ENCODE data around the gene AP5B1.
A peak's percentile ranks its signal among the peaks of the same experiment; 100 is the strongest.

AP5B1 gene

DNA sequence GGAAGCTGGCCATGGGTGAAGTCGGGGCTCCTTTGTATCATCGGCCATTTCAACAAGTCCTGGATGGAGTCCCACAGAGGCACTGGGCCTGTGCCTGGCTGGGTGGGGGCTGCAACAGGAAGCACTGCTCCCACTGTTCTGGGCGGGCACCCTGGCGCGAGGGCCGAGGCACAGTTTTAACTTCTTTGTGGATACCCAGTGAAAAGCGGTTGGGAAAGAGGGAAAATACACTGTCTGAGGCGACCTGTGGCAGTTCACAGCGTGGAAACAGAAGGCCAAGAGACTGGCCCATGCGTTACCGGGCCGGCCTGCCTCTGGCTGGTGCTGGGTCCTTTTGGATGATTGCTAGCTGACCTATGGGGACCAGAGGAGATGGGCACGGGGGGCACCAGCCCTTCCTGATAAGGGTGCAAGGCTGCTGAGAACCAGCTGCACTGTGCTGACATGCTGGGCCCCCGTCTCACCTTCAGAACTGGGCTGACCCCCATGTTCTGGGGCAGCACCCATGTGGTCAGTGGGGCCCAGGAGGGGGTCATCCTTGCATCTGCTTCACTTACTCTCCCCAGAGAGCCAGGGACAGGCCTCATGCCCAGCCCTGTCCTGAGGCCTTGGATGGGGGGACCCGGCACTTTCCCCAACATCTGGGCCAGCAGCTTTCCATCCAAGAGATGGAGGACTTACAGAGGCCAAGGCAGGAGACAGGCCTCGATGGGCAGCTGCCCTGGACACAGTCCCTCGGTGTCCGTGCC lies 10.3 kb upstream of the AP5B1 start:
- no peaks in the 10 kb centered on the region for H3K9me3 Mint-ChIP-seq
- no peak overlapping the region for H3K4me3 Mint-ChIP-seq
- peak overlapping the region; percentile 43 for H3K27ac Mint-ChIP-seq
- H3K4me1 Mint-ChIP-seq = peaks cover 4% of the 10 kb centered on the region
- no peaks in the 10 kb centered on the region for H3K36me3 Mint-ChIP-seq
- H3K27me3 Mint-ChIP-seq = peaks cover 23% of the 10 kb centered on the region

DNA sequence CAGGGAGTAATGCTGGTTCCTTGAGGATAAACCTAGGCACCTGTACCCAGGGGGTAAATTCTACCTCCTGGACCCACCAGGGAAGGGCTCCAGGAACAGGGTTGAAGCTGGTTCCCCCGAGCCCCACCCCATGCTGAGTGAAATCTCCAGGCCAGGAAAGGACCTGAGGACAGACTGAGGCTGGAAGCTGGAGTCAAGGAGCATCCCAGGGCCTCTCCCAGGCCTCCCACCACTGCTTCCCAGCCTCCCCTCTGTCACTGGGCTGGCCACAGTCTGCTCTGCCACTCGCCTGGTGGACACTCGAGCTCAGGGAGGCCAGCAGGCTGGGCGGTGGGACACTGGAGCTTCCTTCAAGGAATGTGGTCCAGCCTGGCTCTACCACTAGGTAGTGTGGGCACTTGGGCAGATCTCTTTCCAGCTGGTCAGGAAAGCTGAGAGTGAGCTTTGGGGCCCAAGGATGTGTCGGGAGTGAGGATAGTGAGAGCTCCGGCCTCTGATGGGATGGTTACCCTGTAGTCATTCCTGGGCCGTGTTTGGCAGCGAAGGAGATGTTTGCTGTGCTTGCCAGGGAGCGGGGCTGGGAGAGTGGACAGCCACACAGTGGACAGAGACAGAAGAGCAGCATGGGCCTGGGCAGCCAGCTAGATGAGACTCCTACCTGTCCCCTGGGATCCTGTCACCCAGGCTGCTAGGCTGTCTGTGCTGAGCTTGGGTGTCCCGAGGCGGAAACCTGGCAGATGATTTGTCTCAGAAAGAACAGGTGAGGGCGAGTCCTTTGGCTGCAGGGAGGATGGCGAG lies 9.5 kb upstream of the AP5B1 start:
- Mint-ChIP-seq H3K27me3 (peaks cover 28% of the 10 kb centered on the region), H3K4me3 (no peak overlapping the region), H3K9me3 (no peaks in the 10 kb centered on the region), H3K36me3 (no peaks in the 10 kb centered on the region), H3K27ac (no peak overlapping the region), H3K4me1 (peaks cover 10% of the 10 kb centered on the region)

DNA sequence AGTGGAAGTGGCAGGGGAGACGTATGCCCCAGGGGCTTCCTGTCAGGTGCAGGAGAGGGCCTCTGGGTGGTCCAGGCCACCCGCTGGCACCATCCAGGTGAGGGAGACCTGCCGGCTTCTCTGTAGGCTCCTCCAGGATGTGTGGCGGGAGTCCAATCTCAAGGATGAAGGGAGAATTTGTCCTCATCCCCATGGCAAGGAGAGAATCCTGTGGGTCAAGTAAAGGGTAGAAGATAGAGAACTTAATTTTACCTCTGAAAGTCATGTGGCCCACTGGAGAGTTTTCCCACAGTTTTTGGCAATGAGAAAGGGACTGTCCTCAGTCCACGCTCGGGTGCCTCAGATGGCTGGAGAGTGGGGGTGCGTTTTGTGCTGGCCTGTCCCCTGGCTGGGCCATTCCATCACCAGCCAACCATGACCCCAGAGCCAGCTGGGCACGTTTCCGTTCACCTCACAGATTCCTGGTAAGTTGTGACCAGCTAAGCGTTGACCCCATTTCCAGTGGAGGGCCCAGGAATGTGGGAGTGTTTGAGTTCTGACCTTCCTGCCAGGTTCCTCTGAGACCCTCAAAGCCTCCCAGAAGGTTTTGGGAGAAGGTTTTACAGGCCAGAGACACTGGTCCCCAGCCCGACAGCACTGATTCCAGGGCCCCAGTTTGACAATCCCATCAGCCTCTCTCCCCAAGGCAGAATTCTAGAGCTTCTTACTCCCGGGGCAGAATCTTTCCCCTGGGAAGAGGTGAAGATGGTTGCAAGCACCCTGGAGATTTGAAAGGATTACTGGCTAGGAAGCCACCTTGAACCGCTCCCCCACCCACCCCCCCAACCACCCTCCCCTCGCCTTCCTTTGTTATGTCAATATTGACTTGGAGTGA lies 8.7 kb upstream of the AP5B1 start:
- Mint-ChIP-seq H3K27me3 (peaks cover 31% of the 10 kb centered on the region), H3K4me3 (no peak overlapping the region), H3K9me3 (no peaks in the 10 kb centered on the region), H3K4me1 (peaks cover 14% of the 10 kb centered on the region), H3K27ac (no peak overlapping the region), H3K36me3 (no peaks in the 10 kb centered on the region)

DNA sequence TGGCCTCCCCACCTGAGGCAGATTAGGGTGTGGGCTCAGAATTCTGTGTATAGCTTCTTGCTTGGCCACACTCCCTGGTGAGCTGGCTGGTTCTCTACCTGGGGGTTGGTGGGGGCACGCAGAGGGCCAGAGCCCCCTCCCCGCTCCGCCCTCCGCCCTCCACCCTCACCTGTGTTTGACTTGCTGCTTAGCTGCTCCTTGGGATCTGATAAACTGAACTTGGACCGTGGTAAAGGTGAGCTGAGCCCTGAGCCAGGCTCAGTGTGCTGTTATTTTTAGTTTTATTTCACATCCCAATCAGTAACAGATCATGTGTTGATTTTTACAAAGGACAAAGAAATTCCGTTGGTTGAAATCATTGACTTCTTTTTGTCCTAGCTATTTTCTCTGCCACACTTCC lies 8.0 kb upstream of the AP5B1 start:
- H3K27me3 Mint-ChIP-seq = peaks cover 31% of the 10 kb centered on the region
- no peaks in the 10 kb centered on the region for H3K36me3 Mint-ChIP-seq
- peak overlapping the region; percentile 23 for H3K4me3 Mint-ChIP-seq
- H3K27ac Mint-ChIP-seq = no peak overlapping the region
- no peaks in the 10 kb centered on the region for H3K9me3 Mint-ChIP-seq
- H3K4me1 Mint-ChIP-seq = peaks cover 14% of the 10 kb centered on the region

DNA sequence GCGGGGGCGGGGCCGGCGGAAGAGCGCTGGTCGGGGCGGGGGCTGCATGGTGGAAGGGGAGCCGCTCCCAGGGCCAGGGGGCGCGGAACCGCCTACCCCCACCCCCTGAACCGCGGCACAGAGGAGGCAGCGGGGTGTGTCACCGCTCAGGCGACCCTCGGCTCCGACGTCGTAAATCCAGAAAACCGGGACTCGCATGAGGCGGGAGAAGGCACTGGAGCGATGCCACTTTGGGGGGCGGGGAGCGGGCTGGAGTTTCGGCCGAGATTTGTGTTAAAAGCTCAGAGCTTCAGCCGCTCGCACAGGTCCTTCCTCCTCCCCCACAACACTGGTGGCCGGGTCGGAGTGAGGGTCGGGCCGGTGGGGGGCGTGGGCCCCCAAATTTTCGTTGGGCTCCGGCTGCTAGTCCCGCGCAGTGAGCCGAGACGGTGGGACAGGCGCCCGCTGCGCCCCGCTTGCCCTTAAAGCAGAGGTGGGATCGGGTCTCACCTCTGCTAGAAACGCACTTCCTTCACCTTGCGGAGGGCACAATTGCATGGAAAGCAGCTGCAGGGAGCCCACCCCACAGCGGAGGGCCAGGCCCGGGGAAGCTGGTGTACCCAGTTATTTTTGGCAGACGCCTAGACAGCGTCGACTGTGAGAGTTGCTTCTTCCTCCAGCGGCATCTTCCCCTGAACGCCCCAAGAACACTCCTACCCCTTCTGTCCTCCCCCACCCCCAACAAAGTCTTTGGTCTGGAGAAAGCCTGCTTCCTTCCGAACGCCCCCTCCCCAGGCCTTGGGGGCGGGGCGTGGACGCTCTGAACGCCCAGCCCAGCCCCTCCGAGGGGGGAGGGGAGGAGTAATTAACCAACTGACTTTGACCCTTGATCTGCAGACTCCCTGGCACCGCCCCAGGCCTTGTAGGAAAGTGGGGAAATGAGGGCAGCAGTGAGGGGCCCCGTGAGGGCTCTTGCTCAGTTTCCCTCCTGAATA lies 7.2 kb upstream of the AP5B1 start:
- Mint-ChIP-seq H3K4me3 (peak overlapping the region; percentile 68), H3K27me3 (peaks cover 33% of the 10 kb centered on the region), H3K36me3 (no peaks in the 10 kb centered on the region), H3K4me1 (peaks cover 14% of the 10 kb centered on the region), H3K9me3 (no peaks in the 10 kb centered on the region), H3K27ac (no peak overlapping the region)

DNA sequence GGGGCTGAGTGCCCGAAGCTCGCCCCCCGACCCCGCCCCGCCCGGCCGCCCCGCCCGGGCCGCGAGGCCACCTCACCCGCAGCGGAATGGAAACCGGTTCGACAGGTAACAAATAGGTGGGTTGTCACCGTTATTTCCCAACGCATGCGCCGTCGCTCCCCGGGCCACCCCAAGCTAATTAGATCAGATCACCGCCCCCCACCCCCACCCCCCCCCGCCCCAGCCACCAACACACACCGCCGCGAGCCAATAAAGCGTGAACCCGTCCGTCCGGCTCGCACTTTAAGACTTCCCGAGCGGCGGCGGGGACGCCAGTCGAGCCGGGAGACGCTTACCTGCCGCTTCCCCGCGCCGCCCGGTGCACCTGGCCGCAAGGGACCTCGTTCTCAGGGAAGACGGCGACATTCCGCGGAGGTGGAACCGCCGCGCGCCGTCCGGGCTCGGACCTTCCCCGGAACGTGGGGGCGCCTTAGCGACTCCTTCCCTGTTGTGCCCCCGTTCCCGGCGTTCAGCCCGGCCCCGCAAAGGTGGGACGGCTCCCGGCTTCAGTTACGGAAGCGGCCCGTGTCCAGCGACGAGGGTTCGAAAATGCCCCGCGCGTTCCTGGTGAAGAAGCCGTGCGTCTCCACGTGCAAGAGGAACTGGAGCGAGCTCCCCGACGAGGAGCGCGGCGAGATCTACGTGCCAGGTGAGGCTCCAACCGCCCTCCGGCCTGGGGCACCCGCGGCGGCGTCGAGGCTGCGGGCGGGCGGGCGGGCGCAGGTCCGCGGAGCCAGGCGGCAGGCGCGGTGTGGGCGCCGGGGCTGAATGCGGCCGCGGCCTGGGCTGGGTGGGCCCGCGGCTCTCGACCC lies 6.2 kb upstream of the AP5B1 start, which contains the start of gene OVOL1:
OVOL1 (plus strand) TSS at position 278 of the 851 bp plus-strand sequence; CDS start at position 589, 311 bp downstream.
- Mint-ChIP-seq H3K27me3 (peaks cover 31% of the 10 kb centered on the region), H3K4me3 (peak within 1 kb of the TSS; percentile 83), H3K36me3 (no peaks in the 10 kb centered on the region), H3K9me3 (no peaks in the 10 kb centered on the region), H3K27ac (no peak within 1 kb of the TSS), H3K4me1 (peaks cover 14% of the 10 kb centered on the region)

DNA sequence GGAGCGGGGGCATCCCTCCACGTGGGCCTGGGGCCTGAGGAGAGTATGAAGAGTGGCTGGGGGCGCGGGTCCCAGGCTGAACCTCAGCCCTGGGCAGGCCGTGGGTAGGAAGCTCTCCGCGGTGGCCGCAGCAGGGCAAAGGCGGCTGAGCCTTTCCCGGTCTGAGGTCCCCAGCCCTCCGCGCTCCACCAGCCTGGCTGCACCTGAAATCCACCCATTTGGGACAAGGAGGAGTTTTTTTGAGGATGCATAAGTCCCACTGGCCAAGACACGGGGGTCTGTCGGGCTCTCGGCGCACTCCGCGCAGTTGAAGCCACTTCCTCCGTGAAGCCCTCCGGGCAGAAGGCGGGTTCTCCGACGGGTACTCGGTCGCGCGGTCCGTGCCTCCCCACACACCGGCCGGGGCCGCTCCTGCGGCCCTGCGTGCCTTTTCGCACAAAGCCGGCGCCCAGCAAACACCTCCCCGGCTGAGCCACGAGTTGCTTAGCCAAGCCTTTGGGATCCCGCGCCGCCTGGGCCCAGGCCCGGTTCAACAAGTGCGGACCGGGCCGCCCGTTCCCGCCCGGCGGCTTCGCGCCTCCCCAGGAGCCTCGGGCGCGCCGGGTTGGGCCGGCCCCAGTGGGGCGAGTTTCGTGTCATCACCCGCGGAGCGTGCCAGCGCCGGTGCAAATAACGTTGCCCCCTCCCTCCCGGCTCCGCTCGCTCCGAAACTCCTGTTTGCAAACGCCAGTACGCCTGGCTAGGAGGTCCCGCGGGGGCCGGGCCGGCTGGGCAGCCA lies 5.4 kb upstream of the AP5B1 start:
- no peak overlapping the region for H3K27ac Mint-ChIP-seq

DNA sequence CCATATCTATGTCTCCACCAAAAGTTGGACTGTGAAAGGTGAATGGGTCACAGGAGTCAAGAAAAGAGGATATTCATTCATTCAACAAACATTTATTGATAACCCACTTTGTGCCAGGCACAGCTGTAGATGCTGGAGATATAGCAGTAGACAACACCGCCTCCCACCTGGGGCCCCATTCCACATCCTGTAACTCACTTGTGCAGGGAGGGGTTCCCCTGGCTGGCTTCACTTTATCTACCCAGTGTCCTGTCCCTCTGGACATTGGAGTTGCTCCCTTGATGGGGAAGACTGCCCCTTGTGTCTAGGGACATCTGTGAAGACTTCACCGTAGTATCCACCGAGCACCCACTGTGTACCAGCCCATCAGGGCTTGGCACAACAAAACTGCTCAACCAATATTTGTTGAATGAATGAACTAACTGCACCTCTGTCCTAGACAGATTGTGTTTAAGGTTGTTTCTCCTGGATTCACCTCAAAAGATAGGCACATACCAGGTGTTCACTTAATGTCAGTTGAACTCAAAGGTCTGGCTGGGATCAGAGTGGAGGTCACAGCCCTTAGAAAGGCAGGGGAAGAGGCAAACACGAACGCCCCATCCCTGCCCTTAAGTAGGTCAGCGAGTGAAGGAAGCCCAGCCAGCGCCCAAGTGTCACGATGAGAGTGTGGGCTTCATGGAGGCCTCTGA lies 4.7 kb upstream of the AP5B1 start:
- H3K36me3 Mint-ChIP-seq = no peaks in the 10 kb centered on the region
- no peak overlapping the region for H3K27ac Mint-ChIP-seq
- H3K27me3 Mint-ChIP-seq = peaks cover 27% of the 10 kb centered on the region
- no peaks in the 10 kb centered on the region for H3K9me3 Mint-ChIP-seq
- peak overlapping the region; percentile 83 for H3K4me3 Mint-ChIP-seq
- peaks cover 14% of the 10 kb centered on the region for H3K4me1 Mint-ChIP-seq

More for the DNA sequence above, 5.4 kb upstream of the AP5B1 start:
- peak overlapping the region; percentile 83 for H3K4me3 Mint-ChIP-seq
- H3K36me3 Mint-ChIP-seq = no peaks in the 10 kb centered on the region
- peaks cover 14% of the 10 kb centered on the region for H3K4me1 Mint-ChIP-seq
- H3K9me3 Mint-ChIP-seq = no peaks in the 10 kb centered on the region
- peaks cover 31% of the 10 kb centered on the region for H3K27me3 Mint-ChIP-seq

DNA sequence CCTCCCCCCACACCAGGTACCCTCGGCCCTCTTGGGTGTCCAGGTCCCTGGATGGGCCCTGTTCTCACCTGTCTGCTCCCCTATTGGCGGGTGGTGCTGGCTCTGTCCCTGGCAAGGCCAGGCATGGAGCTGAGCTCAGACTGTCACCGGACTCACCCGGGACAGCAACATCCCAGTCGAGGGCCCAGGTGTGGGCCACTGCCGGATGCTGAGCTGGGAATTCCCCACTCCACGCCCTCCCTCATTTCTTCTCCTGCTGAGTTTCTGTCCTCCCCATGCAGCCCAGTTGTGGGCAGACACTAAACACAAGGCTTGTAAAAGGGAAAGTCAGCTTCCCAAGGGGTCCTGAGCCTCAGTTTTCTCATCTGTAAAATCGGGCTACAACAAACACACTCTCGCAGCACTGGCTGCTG lies 2.0 kb upstream of the AP5B1 start:
- peak overlapping the region; percentile 0 for H3K4me3 Mint-ChIP-seq
- peaks cover 13% of the 10 kb centered on the region for H3K27me3 Mint-ChIP-seq
- H3K36me3 Mint-ChIP-seq = no peaks in the 10 kb centered on the region
- peaks cover 10% of the 10 kb centered on the region for H3K4me1 Mint-ChIP-seq
- no peaks in the 10 kb centered on the region for H3K9me3 Mint-ChIP-seq
- peak overlapping the region; percentile 0 for H3K27ac Mint-ChIP-seq

DNA sequence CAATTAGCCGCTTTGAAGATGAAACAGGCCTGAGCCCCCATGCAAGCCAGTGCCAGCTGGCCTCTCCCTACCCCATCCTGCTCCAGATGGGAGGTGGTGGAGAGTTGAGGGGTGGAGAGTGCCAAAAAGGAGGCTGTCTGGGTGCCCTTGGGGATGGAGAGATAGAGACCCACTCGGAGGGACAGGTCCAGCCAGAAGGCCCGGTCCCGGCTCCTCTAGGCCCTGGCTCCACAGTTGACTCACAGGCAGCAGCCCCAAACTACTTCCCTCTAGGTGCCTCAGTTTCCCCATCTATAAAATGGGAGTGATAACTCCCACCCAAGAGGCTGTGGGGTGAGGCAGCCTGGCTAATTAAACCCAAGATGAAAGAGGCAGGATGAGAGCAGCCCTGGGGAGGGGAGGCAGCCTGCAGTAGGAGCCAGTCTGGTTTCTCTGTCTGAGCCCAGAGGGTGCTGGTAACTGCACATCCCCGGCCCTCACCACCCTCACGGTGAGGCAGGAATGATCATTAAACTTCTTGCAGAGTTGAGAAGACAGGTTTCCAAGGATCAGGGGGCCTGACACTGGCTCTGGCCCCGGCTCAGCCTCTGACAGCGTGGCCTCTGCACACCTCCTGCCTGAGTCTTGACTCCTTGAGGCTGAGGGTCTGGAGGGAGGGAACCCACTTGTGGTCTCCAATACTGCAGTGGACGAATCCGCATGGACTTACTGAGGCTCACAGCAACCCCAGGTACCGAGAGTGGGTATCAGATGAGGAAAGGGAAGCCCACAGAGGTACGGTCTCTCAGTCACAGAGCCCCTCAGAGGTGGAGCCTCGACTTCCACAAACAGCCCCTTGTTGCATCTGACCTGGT lies 1.4 kb upstream of the AP5B1 start:
- no peaks in the 10 kb centered on the region for H3K36me3 Mint-ChIP-seq
- no peak overlapping the region for H3K4me3 Mint-ChIP-seq
- H3K9me3 Mint-ChIP-seq = no peaks in the 10 kb centered on the region
- peaks cover 11% of the 10 kb centered on the region for H3K4me1 Mint-ChIP-seq
- peaks cover 12% of the 10 kb centered on the region for H3K27me3 Mint-ChIP-seq
- H3K27ac Mint-ChIP-seq = peak overlapping the region; percentile 55

DNA sequence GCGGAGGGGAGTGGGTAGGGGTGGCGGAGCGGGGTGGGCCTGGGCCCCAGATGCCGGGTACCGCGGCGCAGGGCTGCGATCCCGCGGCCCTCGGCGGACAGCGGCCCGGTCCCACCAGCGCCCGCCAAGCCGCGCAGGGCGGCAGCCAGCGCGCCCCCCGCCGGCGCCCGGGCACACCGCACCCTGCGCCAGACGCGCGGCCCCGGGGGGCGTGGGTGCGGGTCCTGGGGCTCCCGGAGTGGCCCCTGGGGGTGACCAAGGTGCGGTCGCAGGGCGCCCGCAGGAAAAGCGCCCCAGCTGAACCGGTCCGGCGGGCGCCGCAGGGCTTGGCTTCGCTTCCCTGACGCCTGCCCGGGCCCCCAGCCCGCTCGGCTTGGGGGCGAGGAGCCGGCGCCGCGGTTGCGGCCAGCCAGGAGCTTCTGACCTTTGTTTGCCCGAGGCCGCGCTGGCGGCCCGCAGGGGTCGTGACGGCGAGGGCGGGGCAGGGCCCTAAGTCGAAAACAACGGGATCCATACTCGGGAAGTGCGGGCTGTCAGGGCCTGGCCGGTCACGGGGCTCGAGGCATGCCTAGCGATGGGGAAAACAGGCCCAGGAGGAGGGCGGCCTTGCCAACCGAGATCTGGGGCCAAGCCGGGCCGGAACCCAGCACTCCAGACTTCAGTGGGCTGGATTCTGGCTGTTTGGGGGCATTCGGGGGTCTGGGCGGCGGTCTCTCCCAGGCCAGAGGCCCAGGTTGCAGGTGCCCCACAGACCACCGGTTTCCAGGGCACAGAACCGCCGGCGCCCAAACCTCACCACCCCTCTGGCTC lies 581 bp upstream of the AP5B1 start:
- Mint-ChIP-seq H3K9me3 (no peaks in the 10 kb centered on the region), H3K4me3 (no peak overlapping the region), H3K27ac (no peak overlapping the region)

More for the DNA sequence above, 581 bp upstream of the AP5B1 start:
- Mint-ChIP-seq H3K36me3 (no peaks in the 10 kb centered on the region), H3K4me1 (peaks cover 20% of the 10 kb centered on the region), H3K27me3 (peaks cover 11% of the 10 kb centered on the region)

All from activated naive CD4-positive, alpha-beta T cell treated with anti-CD3 and anti-CD28 coated beads, Interleukin-2, amount 50 U/mL, for 24 hours (primary cell).